Activated CD8-positive, alpha-beta T cell treated with anti-CD3 and anti-CD28 coated beads for 36 hours (primary cell): ENCODE results near the gene TXNDC2. TPM values are rescaled to one million over a fixed set of nuclear protein-coding genes. Genes with fewer than 3 reads are reported as not detected.

Source experiments
- ATAC-seq: fragments of 200-7000 bp; cut with Tn5 transposase; one replicate; pipeline ENCODE4 v1.10.0; 2021; ENCODE audit warnings: mild to moderate bottlenecking, moderate library complexity
- CTCF ChIA-PET: fragments of 350-600 bp; sonication (Branson Sonifier 250); formaldehyde crosslinking; loops from one replicate; lab custom pipeline; 2021; ENCODE audit warnings: antibody characterized with exemption; lab: Charles Lee
- POLR2A ChIA-PET: fragments of 350-600 bp; sonication (Branson Sonifier 250); formaldehyde crosslinking; loops from one replicate; lab custom pipeline; 2021; ENCODE audit warnings: antibody characterized with exemption; lab: Charles Lee
- DNase-seq: peaks from one replicate; pipeline ENCODE4 v3.0.0-alpha.2; 2020
- H3K27ac Mint-ChIP-seq: one replicate; pipeline ENCODE4 v1.8.0; 2021; ENCODE audit warnings: mild to moderate bottlenecking, mixed read lengths
- H3K27me3 Mint-ChIP-seq: one replicate; pipeline ENCODE4 v1.8.0; 2021; ENCODE audit warnings: mixed read lengths
- H3K36me3 Mint-ChIP-seq: one replicate; pipeline ENCODE4 v1.8.0; 2021; ENCODE audit warnings: low read depth, mixed read lengths
- H3K4me1 Mint-ChIP-seq: one replicate; pipeline ENCODE4 v1.8.0; 2021; ENCODE audit warnings: low read depth, mixed read lengths
- H3K4me3 Mint-ChIP-seq: one replicate; pipeline ENCODE4 v1.8.0; 2021; ENCODE audit warnings: mild to moderate bottlenecking, moderate library complexity, mixed read lengths
- H3K9me3 Mint-ChIP-seq: one replicate; pipeline ENCODE4 v1.8.0; 2021; ENCODE audit warnings: mixed read lengths
- intact Hi-C: fragments of 100-400 bp; cut with micrococcal nuclease; formaldehyde crosslinking; loops from one replicate; pipeline ENCODE4 v1.10.0; 2022
- total RNA-seq, 2 experiments: library from RNA; stranded (reverse); gene quantifications; one replicate each; pipeline ENCODE4 v1.2.3, GENCODE V29; 2021
- TF ChIP-seq, protein P1 (sequence below): fragments of 200-600 bp; IDR thresholded peaks from one replicate; pipeline ENCODE4 v1.8.0; 2022; ENCODE audit warnings: antibody characterized with exemption, mild to moderate bottlenecking

The TXNDC2 gene
- total RNA-seq, 2 experiments from 2014 or later = not detected

DNA sequence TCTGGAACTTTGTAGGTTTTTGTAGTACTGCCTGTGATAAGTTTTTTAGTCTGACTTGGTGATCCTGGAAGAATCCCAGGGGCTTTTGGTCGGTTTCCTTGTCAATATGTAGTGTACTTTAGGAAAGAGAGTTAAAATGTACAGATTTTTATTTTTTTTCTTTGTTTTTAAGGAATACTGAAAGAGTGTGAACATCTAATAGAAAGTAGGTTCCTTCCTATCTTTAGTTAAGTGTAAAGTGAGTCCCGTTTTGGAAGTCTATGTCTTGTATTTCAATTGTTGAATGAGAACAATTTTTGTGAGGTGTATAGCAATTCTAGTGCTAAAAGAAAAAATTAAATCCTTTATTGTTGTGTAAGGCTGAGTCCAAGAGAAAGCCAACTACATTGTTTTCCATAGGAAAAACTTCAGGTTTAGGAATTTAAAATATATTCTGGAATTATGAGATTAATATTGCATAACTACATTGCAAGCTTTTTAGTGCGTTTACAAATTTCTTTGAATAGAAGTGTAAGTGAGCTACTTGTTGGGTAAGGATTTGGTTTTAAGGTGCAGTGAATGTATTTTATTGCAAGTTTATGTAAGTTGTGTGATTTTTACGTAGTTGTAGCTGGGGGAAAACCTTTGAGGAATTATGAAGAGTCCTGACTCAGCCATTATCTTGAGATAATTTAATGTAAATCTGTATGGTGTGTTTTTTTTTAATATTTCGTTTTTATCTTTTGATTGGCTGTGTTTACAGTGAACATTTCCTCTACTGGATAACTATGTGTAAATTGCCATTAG is 29.7 kb downstream of the TXNDC2 start:
- H3K27me3 Mint-ChIP-seq = no peaks in the 10 kb centered on the region
- H3K27ac Mint-ChIP-seq = peak overlapping the region; percentile 91
- TF ChIP-seq, protein P1, sequence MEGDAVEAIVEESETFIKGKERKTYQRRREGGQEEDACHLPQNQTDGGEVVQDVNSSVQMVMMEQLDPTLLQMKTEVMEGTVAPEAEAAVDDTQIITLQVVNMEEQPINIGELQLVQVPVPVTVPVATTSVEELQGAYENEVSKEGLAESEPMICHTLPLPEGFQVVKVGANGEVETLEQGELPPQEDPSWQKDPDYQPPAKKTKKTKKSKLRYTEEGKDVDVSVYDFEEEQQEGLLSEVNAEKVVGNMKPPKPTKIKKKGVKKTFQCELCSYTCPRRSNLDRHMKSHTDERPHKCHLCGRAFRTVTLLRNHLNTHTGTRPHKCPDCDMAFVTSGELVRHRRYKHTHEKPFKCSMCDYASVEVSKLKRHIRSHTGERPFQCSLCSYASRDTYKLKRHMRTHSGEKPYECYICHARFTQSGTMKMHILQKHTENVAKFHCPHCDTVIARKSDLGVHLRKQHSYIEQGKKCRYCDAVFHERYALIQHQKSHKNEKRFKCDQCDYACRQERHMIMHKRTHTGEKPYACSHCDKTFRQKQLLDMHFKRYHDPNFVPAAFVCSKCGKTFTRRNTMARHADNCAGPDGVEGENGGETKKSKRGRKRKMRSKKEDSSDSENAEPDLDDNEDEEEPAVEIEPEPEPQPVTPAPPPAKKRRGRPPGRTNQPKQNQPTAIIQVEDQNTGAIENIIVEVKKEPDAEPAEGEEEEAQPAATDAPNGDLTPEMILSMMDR = no peak
- no peak for ATAC-seq
- intact Hi-C loops = no loop called here
- peaks cover 22% of the 10 kb centered on the region for H3K4me1 Mint-ChIP-seq
- no peaks in the 10 kb centered on the region for H3K9me3 Mint-ChIP-seq
- H3K4me3 Mint-ChIP-seq = peak overlapping the region; percentile 91
- POLR2A ChIA-PET = interaction anchor here (0.8 to 1.3 kb wide), 5 partner anchors 8 to 54 kb away, joined by 3 to 4 read pairs (median 3); no protein-coding TSS in a partner anchor
- no peak for DNase-seq
- CTCF ChIA-PET = interaction anchor here (0.8 kb wide), 1 partner anchor 12 kb away, joined by 4 read pairs; no protein-coding TSS in a partner anchor
- H3K36me3 Mint-ChIP-seq = peaks cover 4% of the 10 kb centered on the region

GRCh38 chr18:9916077-9916639 is 30.4 kb downstream of the TXNDC2 start:
- Mint-ChIP-seq H3K4me1 (peaks cover 22% of the 10 kb centered on the region), H3K27me3 (no peaks in the 10 kb centered on the region), H3K9me3 (no peaks in the 10 kb centered on the region), H3K36me3 (peaks cover 4% of the 10 kb centered on the region), H3K27ac (peak overlapping the region; percentile 91), H3K4me3 (peak overlapping the region; percentile 91)
- TF ChIP-seq, protein P1 = no peak
- DNase-seq (no peak), ATAC-seq (no peak)
- intact Hi-C loops = no loop called here
- POLR2A ChIA-PET = no interaction called here
- CTCF ChIA-PET = no interaction called here

DNA sequence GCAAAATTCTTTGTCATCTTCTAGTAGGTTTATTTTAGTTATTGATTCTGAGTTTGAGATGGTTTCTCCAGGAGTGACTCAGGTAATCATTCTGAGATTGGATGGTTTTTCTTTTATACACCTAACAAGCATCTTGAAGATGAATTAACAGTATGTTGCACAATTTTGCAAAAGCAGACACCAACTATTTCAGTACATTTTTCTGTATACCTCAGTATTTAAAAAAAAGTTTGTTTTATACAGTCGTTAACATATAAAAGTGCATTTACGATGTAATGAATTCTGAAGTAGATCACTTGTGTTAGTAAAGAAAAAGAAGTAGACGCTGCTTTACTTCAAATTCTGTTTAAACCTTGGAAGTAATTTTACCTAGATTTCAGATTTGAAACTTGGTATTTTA is 31.0 kb downstream of the TXNDC2 start:
- ATAC-seq (no peak), DNase-seq (no peak)
- intact Hi-C loops = no loop called here
- Mint-ChIP-seq H3K4me3 (peak overlapping the region; percentile 91), H3K27ac (no peak overlapping the region), H3K36me3 (peaks cover 6% of the 10 kb centered on the region), H3K4me1 (peaks cover 23% of the 10 kb centered on the region), H3K27me3 (no peaks in the 10 kb centered on the region), H3K9me3 (no peaks in the 10 kb centered on the region)
- TF ChIP-seq, protein P1 = no peak
- ChIA-PET CTCF (no interaction called here), POLR2A (no interaction called here)

GRCh38 chr18:9918016-9918680 is 32.4 kb downstream of the TXNDC2 start:
- no peaks in the 10 kb centered on the region for H3K27me3 Mint-ChIP-seq

More at GRCh38 chr18:9918016-9918680, 32.4 kb downstream of the TXNDC2 start:
- ChIA-PET POLR2A (no interaction called here), CTCF (no interaction called here)
- Mint-ChIP-seq H3K9me3 (no peaks in the 10 kb centered on the region), H3K36me3 (peaks cover 6% of the 10 kb centered on the region), H3K27ac (no peak overlapping the region), H3K4me3 (no peak overlapping the region), H3K4me1 (peaks cover 29% of the 10 kb centered on the region)
- TF ChIP-seq, protein P1 = no peak
- DNase-seq (no peak), ATAC-seq (no peak)
- intact Hi-C loops = no loop called here
